ENCODE data around the gene PROX1.

- TF ChIP-seq CTCF (IDR thresholded peaks at IDR 0.05; ENCODE audit: low read length) (no peak), EZH2 (IDR thresholded peaks at IDR 0.05; ENCODE audit: borderline replicate concordance, low read length) (no peak)
These were observed 14.3 kb downstream of the PROX1 start for GRCh38 chr1:214002060-214002459.
